NCI-H2081 treated with DMSO at 0.1 percent for 48 hours (cell line): ENCODE measurements around the gene GRM4.

Experiments used
- DNase-seq: peaks from one replicate; lab custom pipeline; 2025; lab: John Stamatoyannopoulos, UW

Gene GRM4

DNA sequence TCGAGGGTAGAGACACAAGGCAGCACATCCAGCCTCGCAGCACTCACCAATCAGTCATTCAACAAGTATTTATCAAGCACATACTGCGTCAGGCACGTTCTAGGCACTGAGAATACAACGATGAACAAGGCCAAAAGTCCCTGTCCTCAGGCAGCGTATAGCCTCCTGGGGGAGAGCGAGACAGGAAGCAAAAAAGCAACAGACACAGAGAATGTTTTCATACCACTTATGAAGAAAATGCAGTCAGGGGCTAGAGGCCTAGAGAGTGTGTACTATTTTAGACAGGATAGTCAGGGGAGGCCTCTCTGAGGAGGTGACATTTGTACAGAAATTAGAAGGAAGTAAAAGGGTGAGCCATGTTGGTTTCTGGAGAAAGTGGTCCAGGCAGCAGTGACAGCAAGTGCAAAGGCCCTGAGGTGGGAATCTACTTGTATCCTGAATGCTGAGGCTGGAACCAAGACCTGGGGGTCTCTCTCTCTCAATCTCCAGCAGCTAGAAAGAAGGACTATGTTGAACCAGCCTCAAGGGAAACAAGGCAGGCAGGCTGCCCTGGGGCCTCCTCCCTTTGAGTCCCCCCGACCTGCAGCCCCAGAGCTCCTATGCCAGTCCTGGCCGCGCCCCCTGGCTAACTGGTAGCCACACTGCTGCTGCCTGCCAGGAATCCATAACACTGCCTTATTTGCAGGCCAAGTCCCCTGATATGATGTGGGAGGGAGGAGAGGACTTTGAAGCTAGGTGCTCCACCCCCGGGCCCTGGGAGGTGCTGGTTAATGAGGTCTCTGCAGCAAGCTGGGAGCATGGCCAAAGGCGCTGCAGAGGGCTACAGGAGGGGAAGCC lies 151.2 kb downstream of the GRM4 start:
- no peak for DNase-seq

DNA sequence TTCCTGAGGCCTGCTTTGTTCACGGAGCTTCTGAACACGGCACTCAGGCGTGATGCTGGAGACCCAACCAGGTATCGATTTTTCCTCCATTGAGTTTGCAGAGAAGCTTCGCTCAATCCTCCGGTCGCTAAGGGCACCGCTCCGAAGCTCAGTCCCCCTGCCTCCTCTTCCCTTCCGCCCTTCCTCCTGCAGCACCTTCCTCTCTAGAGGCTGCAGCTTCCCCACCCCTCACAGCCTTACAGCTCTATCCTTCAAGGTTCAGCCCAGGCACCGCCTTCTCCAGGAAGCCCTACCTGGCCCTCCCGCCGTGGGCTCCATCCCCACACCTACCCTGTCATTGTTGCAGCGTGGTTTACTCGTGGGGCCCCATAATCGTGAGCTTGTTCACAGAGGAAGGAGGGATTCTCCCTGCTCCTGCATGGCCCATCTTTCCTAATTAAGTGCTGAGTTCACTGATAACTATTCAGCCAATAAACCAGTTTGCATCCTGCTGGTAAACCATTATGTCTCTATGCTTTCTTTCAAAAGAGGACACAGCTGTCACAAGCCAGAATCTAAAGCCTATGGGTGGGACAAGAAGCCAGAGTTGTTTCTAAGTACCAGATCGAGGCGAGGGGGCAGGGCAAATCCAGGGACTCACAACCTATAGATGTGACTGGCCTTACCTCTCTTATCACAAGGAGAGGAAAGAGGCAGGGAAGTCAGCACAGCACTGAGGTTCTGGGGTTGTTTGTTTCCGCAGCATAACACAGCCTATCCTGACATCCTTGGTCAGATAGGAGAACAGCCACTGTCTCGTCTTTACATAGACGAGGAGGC lies 152.0 kb downstream of the GRM4 start:
- no peak for DNase-seq

DNA sequence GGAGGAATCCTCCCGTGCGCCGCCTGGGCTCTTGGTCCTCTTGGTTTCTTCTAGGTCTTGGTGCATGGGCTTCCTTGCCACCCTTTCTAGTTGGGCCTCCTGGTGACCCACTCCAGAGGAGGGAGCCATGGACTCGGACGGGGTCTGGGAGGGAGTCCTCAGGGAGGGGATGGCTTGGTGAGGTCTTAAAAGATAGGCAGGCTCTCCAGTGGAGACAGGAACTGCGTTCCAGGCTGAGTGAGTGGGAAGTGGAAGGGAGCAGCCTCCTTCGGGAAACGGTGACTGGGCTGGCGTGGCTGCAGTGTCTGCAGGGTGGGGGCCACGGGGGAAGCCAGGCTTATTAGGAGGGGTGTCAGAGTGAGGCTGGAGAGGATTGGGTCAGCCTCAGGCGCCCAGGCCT lies 152.8 kb downstream of the GRM4 start:
- no peak for DNase-seq

DNA sequence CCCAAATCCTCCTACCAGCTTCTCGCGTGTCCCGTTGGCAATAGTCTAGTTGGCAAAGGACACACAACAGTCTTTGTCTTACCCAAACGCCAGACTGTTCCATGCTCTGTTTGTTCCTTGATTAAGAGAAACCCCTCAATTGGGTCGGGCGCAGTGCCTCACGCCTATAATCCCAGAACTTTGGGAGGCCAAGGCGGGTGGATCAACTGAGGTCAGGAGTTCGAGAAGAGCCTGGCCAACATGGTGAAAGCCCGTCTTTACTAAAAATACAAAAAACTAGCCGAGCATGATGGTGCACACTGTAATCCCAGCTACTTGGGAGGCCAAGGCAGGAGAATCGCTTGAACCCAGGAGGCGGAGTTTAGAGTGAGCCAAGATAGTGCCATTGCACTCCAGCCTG lies 153.7 kb downstream of the GRM4 start:
- no peak for DNase-seq

DNA sequence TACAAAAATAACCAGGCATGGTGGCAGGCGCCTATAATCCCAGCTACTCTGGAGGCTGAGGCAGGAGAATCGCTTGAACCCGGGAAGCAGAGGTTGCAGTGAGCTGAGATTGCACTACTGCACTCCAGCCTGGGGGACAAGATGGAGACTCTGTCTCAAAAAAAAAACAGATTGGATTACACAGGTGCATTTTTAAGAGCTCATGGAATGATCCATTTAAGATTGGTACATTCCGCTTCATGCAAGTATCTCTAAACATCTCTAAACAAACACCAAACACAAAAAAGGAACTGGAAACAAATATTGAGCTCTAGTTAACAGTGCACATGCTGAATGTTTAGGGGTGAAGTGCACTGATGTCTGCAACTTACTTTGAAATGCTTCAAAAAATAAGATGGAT lies 154.3 kb downstream of the GRM4 start:
- DNase-seq = no peak

DNA sequence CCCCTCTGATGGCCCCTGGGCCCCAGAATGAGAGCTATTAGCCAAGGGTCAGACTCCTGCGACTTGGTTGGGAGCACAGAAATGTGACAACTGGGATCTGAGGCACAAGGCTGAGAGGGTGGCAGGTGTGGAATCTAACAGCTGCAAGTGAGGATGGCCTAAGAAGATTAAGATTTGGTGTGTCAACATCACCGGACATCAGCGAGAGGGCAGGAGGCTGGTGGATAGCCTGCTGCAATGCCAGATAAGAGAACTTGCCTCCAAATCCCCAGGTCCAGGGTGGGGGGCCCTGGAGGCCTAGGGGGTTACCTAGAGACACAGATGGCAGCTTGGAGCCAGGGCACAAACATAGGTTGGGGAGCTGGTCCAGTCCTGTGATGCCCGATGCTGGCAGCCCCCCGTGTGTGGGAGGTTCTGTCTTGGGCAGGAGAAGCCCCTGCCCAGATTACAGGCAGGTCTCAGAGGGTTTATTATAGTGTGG lies 155.8 kb downstream of the GRM4 start:
- DNase-seq = no peak

DNA sequence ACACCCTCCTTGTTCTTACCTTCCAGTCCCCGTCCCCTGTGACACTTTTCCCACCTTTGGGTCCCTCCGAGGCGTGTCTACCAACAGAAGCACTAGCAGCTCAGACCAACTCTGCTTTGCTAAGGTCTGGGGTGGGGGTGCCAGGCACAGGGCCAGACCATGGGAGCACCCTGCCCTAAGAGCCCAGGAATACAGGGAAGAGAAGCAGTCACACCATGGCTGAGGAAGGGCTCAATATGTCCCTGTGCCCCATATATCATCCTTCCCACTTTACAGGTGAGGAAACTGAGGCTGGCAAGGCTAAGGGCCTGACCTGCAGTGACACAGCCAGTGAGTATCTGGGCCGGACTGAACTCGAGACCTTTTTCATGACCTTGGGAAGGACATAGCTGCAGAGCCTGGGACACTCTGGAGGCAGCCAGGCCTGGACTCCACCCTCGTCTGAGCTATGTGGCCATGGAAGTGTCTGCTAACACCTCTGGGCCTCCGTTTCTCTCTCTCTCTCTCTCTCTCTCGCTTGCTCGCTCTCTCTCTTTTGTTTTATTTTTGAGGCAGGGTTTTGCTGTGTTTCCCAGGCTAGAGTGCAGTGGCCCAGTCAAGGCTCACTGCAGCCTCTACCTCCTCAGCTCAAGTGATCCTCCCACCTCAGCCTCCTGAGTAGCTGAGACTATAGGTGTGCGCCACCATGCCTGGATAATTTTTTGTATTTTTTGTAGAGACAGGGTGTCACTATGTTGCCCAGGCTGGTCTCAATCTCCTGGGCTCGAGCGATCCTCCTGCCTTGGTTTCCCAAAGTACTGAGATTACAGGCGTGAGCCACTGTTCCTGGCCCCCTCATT lies 156.7 kb downstream of the GRM4 start:
- DNase-seq = no peak

DNA sequence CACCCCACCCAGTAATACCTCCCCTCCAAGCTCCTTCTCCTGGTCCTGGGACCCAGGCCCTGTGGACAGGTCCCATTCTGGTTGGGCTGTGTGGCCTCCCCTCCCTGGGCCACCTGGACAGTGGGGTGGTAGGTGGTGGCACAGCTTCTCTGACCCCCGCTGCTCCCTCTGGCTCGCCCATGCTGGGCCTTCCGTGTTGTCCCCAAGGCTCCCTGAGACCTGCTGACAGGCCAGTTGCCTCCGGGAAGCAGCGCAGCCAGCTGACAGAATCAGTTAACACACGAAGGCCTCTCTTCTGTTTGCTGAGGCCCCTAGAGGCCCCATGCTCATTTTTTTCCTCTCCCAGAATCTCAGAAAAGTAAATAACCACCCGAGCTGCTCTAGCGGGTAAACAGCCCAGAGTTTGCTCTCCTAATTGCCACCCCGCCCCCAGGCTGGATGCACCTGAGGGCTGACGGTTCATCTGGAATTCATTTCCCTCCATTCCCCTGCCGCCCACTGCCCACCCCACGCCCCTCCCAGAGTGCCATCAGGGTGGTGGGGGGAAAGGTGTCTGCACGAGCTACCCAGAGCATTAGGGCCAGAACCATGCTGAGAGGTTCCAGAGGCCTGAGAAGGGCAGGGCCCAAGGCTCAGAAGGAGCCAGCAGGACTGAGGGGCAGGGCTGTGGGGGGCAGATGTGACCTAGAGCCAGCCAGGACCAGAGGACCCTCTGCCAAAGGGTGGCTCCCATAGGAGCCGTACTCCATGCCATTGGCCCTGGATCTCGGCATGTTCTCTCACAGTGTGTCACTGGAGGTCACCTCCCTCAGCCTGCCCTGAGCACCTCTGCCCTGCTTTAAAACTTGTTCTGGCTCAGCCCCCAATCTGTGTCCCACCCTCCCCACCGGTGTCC lies 157.5 kb downstream of the GRM4 start:
- peak; percentile 89 for DNase-seq

DNA sequence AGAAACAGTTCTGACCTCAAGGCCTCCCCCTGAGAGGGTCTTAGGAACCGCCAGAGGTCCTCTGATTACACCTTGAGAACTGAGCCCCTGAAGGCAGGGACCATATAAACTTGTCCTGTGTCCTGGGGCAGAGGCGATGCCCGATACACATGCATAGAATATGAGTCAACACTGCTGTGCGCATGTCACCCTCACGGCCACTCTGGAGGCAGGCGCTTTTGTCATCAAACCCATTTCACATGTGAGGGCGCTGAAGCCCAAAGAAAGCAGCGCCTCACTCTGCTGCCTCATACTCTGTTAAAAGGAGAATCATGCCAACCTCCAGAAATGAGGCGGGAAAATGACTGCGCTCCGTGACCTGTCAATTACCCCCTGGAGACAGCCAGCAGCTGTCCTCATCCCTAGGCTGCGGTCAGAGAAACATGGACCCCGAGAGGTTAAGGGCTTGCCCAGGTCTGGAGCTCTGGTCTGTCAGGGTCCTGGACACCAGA lies 158.3 kb downstream of the GRM4 start:
- no peak for DNase-seq

DNA sequence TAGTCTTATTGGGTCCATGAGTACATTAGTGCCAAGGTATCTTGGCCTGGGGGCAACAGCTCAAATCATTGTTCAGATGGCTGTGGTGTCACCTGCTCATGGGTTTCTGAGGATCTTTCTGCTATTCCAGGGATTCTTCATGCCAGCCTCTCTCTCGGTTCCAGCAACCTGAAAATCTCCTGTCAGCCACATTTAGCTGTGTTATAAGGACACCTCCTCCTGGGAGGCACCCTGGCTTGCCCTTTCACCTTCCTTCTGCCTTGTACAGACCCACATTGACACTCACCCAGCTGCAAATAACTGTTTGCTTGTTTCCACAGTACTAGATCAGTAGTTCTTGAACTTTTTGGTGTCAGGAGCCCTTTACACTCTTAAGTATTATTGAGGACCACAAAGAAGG lies 159.9 kb downstream of the GRM4 start:
- no peak for DNase-seq

DNA sequence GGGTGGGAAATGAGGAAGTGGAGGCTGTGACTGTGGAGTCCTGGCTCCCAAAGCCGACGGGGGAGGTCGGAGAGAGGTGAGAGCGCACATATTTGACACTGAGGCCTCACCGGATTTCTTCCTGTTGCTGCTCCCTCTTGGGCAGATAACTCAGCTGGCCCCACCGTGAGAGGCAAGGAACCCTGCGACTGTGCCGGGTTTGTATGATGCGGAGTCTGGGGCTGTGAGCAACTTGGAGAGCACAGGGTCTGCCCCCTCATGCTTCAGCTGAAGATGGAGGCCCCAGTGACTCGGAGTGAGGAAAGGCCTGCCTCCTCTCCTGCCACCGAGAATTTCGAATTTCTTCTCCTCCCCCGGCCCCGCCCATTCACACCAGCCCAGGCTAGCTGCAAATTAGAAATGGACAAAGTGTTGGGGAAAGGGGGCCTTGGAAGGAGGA lies 160.6 kb downstream of the GRM4 start:
- DNase-seq = no peak

DNA sequence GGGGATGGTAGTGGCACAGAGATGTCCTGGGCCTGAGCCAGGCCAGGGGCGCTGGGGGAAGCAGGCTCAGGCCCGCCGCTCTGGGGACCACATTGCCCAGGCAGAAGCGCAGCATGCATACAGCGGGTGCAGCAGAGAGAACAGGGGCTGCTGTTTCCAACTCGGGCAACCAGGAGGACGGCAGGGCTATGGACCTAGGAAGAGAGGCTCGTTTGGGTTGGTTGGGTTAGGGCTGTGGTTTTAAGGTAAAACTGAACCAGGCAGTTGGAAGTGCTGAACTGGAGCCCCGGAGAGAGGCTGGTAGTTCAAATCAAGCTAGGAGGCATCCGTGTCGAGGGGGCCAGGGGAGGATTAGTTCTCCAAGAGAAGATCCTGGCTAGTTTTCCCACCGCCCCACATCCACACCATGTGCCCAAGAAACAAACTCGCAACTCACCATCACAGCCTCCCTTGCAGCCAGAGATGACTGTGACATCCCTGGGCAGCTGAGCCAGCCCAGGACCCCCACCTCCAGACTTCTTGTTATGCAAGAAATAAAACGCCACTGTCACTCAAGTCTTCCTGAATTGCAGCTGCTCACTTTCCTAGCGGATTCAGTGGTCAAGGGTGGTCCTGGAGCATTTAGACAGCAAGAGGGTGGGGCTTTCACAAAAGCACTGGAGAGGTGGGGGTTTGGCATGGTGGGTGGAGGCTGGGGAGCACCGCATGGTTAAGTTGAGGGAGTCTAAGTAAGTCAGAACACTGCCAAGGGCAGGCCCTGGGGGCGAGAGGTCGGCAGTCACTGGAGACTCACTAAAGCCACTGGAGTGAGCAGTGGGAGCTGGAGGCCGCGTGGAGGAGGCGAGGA lies 161.2 kb downstream of the GRM4 start:
- no peak for DNase-seq

DNA sequence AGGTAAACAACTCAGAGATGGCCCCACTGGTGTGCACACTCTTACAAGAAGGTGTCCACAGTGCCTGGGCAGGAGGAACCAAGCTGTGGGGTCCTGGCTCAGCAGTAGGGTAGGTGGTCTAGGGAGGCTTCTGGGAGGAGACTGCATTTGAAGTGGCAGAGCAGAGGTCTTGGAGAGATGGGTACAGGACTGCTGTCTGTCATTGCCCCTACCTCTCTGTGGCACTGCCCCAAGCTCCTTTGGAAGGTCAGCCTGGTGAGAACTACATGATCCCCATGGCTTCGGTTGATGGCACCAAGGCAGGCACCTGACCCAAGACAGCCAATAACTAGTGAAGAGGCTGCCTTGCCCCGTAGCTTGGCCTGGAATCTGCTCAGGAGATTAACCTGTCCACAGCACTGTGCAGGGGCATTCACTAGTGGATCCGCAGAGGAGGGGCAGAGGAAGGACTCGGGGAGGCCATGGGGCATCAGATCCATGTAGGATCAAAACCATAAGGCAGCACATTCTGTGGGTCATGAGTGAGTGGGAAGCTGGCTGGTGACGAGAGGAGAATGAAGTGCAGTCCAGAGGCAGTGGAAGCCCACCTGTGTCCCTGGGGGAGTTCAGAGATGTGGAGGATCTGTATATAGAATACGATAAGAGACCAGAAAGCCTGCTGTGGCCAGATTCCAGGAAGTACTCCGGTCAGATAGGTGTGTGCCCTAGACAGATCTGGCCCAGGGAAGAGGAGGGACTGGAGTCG lies 162.0 kb downstream of the GRM4 start:
- no peak for DNase-seq

DNA sequence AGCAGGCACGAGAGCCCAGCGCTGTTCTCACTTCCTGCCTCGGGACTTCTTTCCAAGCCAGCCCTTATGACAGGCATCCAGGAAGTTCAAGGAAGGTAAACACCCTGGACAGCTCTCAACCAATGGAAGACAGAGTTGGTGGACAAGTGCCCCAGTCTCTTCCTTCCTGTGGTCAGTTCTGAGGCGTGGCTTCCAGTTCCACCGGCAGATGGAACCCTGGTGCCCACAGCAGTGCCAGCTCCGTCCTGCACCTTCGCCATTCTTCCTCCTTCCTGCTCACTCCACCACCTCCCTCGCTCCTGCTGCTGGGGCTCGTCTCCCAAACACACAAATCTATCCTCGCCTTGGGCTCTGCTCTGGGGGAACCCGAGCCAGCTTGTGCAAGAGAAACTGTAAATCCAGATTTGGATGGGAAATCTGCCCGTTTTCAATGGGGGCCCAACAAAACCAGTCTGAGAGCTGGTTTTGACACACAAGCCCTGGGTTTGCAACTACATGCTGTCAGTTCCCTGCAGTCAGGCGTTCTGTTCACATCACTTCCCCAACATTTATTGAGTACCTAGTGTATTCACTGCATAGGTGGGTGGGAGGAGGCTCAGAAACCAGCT lies 162.7 kb downstream of the GRM4 start:
- DNase-seq = no peak

DNA sequence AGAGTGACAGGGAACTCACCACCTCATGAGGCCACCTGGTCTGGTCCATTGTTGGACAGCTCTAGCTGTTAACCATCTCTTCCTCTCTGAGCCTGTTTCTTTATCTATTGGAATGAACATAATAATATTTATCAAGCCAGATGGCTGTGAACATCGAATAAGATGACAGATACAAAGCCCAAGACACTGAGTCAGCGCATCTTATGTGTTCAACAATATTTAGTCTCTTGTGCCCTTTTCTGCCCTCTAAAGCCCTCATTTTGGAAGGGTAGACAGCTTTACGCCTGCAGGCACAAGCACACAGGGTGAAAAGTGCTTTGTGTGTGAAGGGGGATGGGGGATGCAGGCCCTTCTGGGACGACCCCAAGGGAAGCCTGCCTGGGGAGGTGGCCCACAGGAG lies 164.0 kb downstream of the GRM4 start:
- no peak for DNase-seq

DNA sequence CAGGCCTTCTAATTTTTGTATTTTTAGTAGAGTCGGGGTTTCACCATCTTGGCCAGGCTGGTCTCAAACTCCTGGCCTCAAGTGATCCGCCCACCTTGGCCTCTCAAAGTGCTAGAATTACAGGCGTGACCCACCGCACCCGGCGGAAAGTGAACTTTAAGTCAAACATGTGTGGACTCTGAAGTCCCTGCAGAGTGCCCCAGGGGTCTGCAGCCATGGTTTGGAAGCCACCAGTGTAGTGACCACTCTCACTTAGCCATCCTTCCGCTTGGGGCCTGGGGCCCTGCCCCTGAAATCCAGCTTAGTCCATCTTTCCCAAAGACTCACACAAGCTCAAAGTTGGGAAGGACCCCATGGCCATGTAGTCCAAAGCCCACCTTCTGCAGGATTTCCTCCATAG lies 164.5 kb downstream of the GRM4 start:
- no peak for DNase-seq

DNA sequence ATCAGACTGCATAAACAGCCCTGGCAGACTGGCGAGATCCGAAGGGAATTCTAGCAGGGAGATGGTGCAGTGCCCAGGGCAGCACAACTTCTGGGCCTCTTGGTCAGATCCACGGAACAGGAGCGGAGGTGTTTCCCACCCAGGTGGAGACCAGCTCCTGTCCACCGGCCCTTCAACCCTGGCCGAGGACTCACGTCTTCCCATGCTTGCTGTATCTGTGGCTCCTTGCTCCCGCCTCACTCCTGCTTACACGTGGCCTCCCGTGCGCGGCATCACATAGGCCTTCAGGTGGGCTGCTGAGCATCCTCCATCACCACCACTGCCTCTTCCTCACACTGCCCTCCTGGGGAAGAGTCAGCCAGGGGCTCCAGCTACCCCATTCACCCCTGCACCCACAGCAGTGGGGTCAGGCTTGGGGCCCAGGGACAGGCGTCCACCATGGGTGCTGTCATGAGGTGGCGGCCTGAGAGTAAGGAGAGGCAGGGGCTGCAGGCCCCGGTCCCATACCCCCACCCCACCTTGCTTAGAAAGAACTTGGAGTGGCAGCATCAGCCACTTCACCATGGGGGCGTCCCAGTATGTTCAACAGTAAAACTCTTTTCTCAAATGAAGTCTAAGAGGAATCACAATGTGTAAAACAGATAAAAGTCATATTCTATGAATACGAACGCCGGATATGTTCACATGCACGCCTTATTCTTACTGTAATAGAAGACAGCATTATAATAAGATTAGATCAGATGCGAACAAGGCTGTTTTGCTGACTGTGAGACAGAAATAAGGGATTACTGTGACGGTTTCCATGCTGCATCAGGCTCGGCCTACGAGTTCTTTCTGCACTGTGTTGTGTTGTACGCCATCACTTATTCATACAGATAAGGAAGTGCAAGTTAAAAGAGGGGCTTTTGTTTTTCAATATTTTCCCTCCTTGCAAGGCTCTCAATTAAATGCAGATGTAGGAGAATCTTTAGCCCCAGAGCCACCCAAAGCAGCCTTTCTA lies 165.4 kb downstream of the GRM4 start:
- DNase-seq = no peak

DNA sequence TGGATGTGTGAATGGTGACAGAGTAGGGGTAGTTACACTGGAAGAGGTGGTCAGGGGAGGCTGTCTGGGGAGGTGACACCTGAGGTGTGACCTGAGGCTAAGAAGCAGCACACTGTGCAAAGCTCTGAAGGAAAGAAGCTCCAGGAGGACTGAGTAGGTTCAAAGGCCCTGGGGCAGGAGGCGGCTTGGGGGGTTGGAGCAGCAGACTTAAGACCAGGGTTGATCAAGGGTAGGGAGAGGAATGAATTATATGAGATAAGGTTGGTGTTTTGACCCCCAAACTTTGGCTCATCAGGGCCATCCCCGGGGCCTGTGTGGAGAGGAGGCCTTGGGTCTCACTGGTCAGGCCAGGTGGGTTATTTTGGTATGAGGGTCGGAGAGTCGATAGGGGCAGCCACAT lies 166.1 kb downstream of the GRM4 start:
- no peak for DNase-seq
